Endothelial cell of coronary artery (primary cell): ENCODE measurements around the gene ZSCAN2. TPM values are rescaled to one million over a fixed set of nuclear protein-coding genes. Genes with fewer than 3 reads are reported as not detected.

Experiments
- total RNA-seq: library from RNA; depleted of rRNA; stranded (reverse); fragments of >200 nt; gene quantifications from 2 replicates; pipeline ENCODE4 v1.2.3, GENCODE V29; 2014

ZSCAN2 gene
- 13.2 and 14.0 TPM in 2 replicates for total RNA-seq

GRCh38 chr15:84600687-84601554, at the start of gene ZSCAN2:
Gene ZSCAN2, plus strand, starts transcription at chr15:84601009. Its CDS starts 2,919 bp downstream, at chr15:84603928.

GRCh38 chr15:84653910-84654688, 53.3 kb downstream of the ZSCAN2 start, which contains the start of gene WDR73:
Gene WDR73, minus strand, starts transcription at chr15:84654283. Its CDS starts 9 bp downstream, at chr15:84654274.

GRCh38 chr15:84658080-84658787, 57.4 kb downstream of the ZSCAN2 start, which contains the start of gene NMB:
Gene NMB, minus strand, starts transcription at chr15:84658199. Its CDS starts 47 bp downstream, at chr15:84658152.

Other genes starting within 250 kb of the ZSCAN2 start
- 20.8 and 27.8 TPM in 2 replicates for gene WDR73, start 53.3 kb downstream of the ZSCAN2 start, total RNA-seq
- 2.9 and 3.9 TPM in 2 replicates for gene NMB, start 57.2 kb downstream of the ZSCAN2 start, total RNA-seq
- gene SEC11A, start 115.1 kb downstream of the ZSCAN2 start, total RNA-seq: 304 and 313 TPM in 2 replicates
- gene ZNF592, start 147.6 kb downstream of the ZSCAN2 start, total RNA-seq: 3.6 and 6.2 TPM in 2 replicates
- gene ALPK3, start 216.3 kb downstream of the ZSCAN2 start, total RNA-seq: 10.2 and 25.2 TPM in 2 replicates